ENCODE results near the gene KCTD5. TPM values are rescaled to one million over a fixed set of nuclear protein-coding genes. Genes with fewer than 3 reads are reported as not detected.

The KCTD5 gene
- total RNA-seq, 1 donor, result 16.4 TPM

DNA sequence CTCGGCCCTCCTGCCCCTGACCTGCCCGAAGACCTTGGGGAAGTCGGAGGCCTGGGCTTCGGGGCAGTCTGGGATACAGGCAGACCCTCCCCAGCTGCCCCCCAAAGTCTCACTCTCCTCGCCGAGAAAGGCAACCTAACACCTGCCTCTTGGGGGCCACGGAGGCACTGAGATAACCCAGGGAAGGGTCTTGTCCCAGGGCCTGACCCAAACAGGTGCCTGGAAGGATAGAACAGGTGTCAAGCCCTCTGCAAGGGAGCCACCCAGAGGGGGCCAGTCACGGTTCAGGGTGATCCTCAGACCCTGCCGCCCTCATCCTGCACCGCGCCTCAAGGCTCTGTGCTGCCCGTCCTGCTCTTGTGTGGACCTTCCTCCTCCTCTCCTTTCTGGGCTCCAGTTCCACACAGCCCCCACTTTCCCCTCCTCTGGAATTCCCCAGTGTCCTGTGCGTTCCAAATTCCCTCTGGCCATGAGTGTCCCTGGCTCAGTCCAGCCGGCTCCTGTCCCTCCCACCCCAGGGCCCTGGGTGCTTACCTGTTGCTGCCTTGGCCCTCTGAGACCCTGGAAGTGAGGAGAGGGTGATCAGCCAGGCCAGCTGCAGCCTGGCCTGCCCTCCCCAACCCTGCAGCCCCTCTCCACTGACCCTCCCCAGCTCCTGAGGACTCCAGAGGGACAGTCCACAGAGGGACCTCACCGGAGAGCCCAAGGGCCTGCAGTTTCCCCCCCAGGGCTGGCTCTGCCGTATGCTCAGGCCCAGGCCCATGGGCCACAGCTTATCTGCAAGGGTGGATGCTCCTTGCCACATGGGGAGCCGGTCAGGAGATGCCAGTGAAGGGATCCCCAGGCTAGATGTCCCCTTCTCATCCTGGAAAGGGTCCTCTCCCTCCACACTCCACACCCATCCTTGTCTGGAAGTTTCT lies 33.9 kb downstream of the KCTD5 start:
- H3K4me3 ChIP-seq (ENCODE audit: low read depth, low read length), result no peak overlapping the region
- DNase-seq (ENCODE audit: low read depth), result no peak
- TF ChIP-seq, protein P1, sequence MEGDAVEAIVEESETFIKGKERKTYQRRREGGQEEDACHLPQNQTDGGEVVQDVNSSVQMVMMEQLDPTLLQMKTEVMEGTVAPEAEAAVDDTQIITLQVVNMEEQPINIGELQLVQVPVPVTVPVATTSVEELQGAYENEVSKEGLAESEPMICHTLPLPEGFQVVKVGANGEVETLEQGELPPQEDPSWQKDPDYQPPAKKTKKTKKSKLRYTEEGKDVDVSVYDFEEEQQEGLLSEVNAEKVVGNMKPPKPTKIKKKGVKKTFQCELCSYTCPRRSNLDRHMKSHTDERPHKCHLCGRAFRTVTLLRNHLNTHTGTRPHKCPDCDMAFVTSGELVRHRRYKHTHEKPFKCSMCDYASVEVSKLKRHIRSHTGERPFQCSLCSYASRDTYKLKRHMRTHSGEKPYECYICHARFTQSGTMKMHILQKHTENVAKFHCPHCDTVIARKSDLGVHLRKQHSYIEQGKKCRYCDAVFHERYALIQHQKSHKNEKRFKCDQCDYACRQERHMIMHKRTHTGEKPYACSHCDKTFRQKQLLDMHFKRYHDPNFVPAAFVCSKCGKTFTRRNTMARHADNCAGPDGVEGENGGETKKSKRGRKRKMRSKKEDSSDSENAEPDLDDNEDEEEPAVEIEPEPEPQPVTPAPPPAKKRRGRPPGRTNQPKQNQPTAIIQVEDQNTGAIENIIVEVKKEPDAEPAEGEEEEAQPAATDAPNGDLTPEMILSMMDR (IDR thresholded peaks at IDR 0.05; ENCODE audit: insufficient read depth, low read length), result no peak

DNA sequence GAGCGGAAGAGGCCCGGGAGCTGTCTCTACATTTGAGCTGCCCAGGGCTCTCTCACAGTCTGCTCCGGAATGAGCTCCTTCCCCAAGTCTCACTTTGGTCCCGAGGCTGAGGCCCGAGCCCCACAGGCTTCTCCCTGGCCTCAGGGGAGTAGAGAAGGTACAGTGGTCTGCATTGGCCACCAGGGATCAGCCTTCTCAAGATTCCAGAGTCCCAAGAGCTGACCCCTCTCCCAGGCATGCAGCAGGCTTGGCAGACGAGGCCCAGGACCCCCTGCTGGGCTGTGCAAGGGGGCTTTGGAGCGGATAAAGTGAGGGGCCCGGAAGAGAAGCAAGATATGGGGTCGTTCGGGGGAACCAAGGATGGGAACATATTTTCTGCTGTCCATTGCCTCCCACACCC lies 34.6 kb downstream of the KCTD5 start:
- H3K4me3 ChIP-seq (ENCODE audit: low read depth, low read length), result no peak overlapping the region
- TF ChIP-seq, protein P1 (IDR thresholded peaks at IDR 0.05; ENCODE audit: insufficient read depth, low read length), result no peak
- no peak for DNase-seq (ENCODE audit: low read depth)

DNA sequence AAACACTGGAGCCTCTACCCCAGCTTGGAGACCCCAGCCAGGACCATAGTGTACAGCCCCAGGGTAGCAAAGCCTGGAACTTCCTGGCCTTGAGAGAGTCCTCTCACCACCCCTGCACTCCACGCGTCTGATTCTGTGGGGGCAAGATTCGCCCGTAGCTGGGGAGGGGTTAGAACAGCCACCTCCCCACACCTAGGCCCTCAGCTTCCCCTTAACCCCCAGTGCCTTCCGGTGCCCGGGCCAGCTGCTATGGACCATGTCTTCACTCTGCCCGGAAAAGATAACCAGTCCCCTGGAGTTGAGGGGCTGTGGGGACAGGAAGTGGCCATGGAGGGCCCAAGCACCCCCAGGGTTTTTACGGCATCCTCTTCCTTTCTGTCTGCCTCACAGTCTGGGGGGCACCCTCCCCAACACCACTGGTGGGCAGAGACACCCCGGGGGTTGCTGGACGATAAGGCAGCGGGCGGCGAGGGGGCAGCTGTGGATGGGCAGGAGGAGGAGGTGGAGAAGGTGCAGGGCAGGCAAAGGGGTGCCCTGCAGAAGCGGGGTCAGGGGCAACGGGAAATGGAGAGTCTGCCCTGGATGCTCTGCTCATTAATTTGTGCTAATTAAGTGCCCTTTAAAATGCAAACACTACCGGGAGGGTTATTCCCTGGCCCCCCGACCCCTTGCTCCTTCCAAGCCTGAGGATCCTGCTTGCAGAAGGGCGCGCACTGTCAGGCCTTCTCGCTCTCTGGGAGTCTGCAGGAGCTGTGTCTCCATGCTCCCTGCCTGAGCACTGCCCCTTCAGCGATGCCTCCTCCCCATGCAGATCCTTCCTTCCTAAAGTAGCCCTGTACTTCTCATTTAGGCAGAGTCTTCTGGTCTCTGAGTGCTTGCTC lies 35.3 kb downstream of the KCTD5 start:
- H3K4me3 ChIP-seq (ENCODE audit: low read depth, low read length), result no peak overlapping the region
- TF ChIP-seq, protein P1 (IDR thresholded peaks at IDR 0.05; ENCODE audit: insufficient read depth, low read length), result no peak
- DNase-seq (ENCODE audit: low read depth), result no peak

DNA sequence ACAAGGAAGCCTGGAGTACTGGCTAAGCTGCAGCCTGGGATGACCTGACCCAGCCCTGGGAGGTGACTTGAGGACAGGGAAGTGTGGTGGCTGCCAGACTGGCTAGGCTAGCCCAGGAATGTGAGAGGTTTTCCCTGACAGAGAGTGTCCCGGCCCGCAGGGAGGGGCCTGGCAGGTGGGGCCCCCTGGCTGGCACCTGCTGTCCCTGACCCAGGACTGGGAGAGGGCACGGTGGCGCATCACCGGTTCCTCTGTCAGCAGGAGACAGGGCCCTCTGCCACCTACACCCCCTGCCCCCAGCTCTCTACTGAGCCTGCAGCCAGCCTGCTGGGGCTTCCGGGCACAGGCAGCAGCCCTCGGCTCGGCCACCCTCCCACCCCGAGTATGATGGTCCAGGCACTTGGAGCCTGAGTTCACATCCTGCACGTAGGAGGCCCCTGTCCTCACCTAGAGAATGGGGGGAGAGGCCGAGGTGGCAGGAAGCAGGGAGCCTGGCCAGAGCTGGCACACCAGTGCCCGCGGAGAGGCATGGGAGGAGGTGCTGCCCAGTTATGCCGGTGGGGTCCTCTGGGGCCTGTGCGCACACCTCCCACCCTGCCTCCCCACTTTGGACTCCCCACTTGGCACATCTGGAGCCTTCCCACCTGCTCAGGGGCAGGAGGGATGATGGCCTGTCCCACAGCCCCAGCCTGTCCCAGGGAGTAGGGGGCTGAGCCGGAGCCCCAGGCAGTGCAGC lies 37.2 kb downstream of the KCTD5 start:
- TF ChIP-seq, protein P1 (IDR thresholded peaks at IDR 0.05; ENCODE audit: insufficient read depth, low read length), result no peak
- H3K4me3 ChIP-seq (ENCODE audit: low read depth, low read length), result no peak overlapping the region
- DNase-seq (ENCODE audit: low read depth), result no peak

DNA sequence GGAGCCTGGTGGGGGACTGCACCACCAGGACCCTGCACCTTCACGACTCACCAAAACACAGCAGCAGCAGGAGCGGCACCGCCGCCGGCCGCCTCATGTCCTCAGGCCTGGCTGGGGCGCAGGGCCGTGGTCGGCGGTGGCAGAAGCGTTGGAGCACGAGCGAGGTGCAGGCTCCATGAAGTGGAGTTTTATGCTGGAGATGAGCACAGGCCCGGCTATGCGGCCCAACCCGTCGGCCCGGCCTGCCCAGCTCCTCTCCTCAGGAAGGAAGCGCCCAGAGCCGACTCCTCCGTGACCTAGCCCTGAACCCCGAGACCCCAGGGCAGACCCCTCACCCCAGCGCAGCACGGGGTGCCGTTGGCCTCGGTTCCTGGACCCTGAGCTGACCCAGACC lies 37.7 kb downstream of the KCTD5 start, which contains the start of gene PRSS27:
TSS of gene PRSS27 (minus strand) at position 161 of the 394 bp plus-strand sequence. CDS start at position 97, 64 bp downstream.
- TF ChIP-seq, protein P1 (IDR thresholded peaks at IDR 0.05; ENCODE audit: insufficient read depth, low read length), result no peak
- H3K4me3 ChIP-seq (ENCODE audit: low read depth, low read length), result peak within 1 kb of the TSS; percentile 67

More for the DNA sequence above, 37.7 kb downstream of the KCTD5 start, which contains the start of gene PRSS27:
- DNase-seq (ENCODE audit: low read depth), result no peak

Measured in fibroblast of the aortic adventitia (primary cell).